Endothelial cell of umbilical vein (primary cell): ENCODE results near the gene GLP2R.

ENCODE experiments used
- EZH2 ChIP-seq: IDR thresholded peaks from 2 replicates; pipeline ENCODE4 v1.6.1; 2012; ENCODE audit warnings: borderline replicate concordance, low read depth, mild to moderate bottlenecking, moderate library complexity, low read length, inconsistent platforms; ENCODE audit not compliant: severe bottlenecking
- FOS ChIP-seq: IDR thresholded peaks from 2 replicates; pipeline ENCODE4 v1.6.1; 2011; ENCODE audit warnings: mild to moderate bottlenecking, low read length, moderate library complexity, borderline replicate concordance; ENCODE audit not compliant: insufficient read depth
- GATA2 ChIP-seq: IDR thresholded peaks from 2 replicates; pipeline ENCODE4 v1.7.0; 2011; ENCODE audit warnings: low read depth, mild to moderate bottlenecking, moderate library complexity, mixed read lengths, low read length; ENCODE audit not compliant: insufficient read length, insufficient read depth
- JUN ChIP-seq: IDR thresholded peaks from 2 replicates; pipeline ENCODE4 v1.6.1; 2011; ENCODE audit warnings: borderline replicate concordance, low read depth; ENCODE audit not compliant: insufficient read length, insufficient read depth
- MYC ChIP-seq: IDR thresholded peaks from one replicate; pipeline ENCODE4 v1.6.1; 2011; ENCODE audit warnings: mild to moderate bottlenecking, low read depth, low read length
- POLR2A ChIP-seq: IDR thresholded peaks from 2 replicates; pipeline ENCODE4 v1.6.1; 2012; ENCODE audit warnings: low read depth, mild to moderate bottlenecking, control low read depth, low read length
- POLR2AphosphoS5 ChIP-seq: IDR thresholded peaks from 2 replicates; pipeline ENCODE4 v1.6.1; 2012; ENCODE audit warnings: low read depth, mild to moderate bottlenecking, control low read depth, low read length, moderate library complexity; ENCODE audit not compliant: insufficient read depth
- TF ChIP-seq, protein P1 (sequence below): IDR thresholded peaks from 2 replicates; pipeline ENCODE4 v1.6.1; 2011; ENCODE audit not compliant: insufficient read depth, insufficient read length
- TF ChIP-seq, protein P2 (sequence below), 2 donors: IDR thresholded peaks; 1 replicate in 1 of 2; 2 replicates in 1 of 2; pipeline ENCODE4 v1.5.1; 2011; ENCODE audit warnings: low read length in 2 of 2, mild to moderate bottlenecking in 2 of 2, moderate library complexity in 2 of 2, control low read depth in 1 of 2, inconsistent platforms in 1 of 2, low read depth in 1 of 2; ENCODE audit not compliant: insufficient read depth in 1 of 2; ENCODE audit errors: extremely low read depth in 1 of 2

DNA sequence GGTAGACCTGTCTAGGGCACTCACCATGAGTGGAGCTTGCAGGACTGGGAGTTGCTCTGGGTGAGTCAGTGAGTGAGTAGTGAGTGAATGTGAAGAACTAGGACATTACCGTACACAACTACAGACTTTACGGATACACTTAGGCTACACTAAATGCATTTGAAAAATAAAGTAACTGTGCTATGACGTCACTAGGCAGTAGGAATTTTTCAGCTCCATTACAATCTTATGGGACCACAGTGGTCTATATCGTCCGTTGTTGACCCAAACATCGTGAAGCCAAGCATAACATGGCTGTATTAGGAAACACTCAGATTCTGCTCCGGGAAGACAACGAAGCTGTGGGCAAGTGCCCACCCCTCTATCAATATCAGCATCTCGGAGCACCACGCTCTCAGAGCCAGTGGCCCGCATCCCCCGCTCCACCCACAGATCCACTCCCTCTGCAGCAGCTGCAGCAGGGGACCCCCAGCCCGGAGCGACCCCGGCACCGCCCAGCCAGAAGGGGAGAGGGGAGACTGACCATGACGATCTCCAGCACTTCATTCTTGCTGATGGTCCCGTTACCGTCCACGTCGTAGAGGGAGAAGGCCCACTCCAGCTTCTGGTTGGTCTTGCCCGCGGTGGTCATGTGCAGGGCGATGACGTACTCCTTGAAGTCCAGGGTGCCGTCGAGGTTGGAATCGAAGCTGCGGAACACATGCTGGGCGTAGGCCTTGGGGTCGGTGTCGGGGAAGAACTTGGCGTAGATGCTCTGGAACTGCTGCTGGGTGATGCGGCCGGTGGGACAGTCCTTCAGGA, 78.8 kb downstream of the GLP2R start:
- TF ChIP-seq, protein P1, sequence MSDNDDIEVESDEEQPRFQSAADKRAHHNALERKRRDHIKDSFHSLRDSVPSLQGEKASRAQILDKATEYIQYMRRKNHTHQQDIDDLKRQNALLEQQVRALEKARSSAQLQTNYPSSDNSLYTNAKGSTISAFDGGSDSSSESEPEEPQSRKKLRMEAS, result no peak
- TF ChIP-seq MYC (no peak), POLR2A (no peak), JUN (no peak), POLR2AphosphoS5 (no peak), EZH2 (no peak), GATA2 (no peak), FOS (no peak)
- TF ChIP-seq, protein P2, sequence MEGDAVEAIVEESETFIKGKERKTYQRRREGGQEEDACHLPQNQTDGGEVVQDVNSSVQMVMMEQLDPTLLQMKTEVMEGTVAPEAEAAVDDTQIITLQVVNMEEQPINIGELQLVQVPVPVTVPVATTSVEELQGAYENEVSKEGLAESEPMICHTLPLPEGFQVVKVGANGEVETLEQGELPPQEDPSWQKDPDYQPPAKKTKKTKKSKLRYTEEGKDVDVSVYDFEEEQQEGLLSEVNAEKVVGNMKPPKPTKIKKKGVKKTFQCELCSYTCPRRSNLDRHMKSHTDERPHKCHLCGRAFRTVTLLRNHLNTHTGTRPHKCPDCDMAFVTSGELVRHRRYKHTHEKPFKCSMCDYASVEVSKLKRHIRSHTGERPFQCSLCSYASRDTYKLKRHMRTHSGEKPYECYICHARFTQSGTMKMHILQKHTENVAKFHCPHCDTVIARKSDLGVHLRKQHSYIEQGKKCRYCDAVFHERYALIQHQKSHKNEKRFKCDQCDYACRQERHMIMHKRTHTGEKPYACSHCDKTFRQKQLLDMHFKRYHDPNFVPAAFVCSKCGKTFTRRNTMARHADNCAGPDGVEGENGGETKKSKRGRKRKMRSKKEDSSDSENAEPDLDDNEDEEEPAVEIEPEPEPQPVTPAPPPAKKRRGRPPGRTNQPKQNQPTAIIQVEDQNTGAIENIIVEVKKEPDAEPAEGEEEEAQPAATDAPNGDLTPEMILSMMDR (IDR thresholded peaks at IDR 0.05; ENCODE audit: extremely low read depth in 1 of 2, insufficient read depth in 1 of 2, low read depth in 1 of 2, low read length in 2 of 2), result no peak
